Aorta (tissue), 5 donors: ENCODE results near the gene SLC30A7. TPM values are rescaled to one million over a fixed set of nuclear protein-coding genes. Genes with fewer than 3 reads are reported as not detected.
"Not testable (repeated sequence)": the region's sequence is repeated elsewhere in the genome, so short reads cannot be mapped to it uniquely, and the experiment has no call there.

Experiments used
- ATAC-seq: fragments of 200-7000 bp; cut with Tn5 transposase; one replicate; pipeline ENCODE4 v1.9.1; 2022; ENCODE audit warnings: moderate library complexity; ENCODE audit not compliant: low FRiP score
- DNase-seq, 2 donors: peaks; one replicate each; pipeline ENCODE4 v3.0.0-alpha.2; 2020
- H3K27ac ChIP-seq, 2 donors: one replicate each; pipeline ENCODE4 v1.5.1; 2013; ENCODE audit warnings: low read length in 2 of 2, mild to moderate bottlenecking in 2 of 2, moderate library complexity in 2 of 2, control low read depth in 1 of 2, inconsistent platforms in 1 of 2, low read depth in 1 of 2
- H3K27me3 ChIP-seq, 2 donors: one replicate each; pipeline ENCODE4 v1.6.1; 2013; ENCODE audit warnings: control low read depth in 1 of 2, low read length in 1 of 2, mild to moderate bottlenecking in 1 of 2, moderate library complexity in 1 of 2; ENCODE audit not compliant: insufficient read depth in 2 of 2, control insufficient read depth in 1 of 2
- H3K36me3 ChIP-seq, 2 donors: one replicate each; pipeline ENCODE4 v1.6.1; 2013; ENCODE audit warnings: control low read depth in 1 of 2, low read length in 1 of 2, mild to moderate bottlenecking in 1 of 2; ENCODE audit not compliant: insufficient read depth in 2 of 2, control insufficient read depth in 1 of 2
- H3K4me1 ChIP-seq, 2 donors: one replicate each; pipeline ENCODE4 v1.6.1; 2013; ENCODE audit warnings: low read length in 2 of 2, control low read depth in 1 of 2, mild to moderate bottlenecking in 1 of 2, moderate library complexity in 1 of 2; ENCODE audit not compliant: insufficient read depth in 2 of 2, control insufficient read depth in 1 of 2
- H3K4me3 ChIP-seq, 2 donors: one replicate each; pipeline ENCODE4 v1.5.1; 2013; ENCODE audit warnings: low read length in 2 of 2, control low read depth in 1 of 2, mild to moderate bottlenecking in 1 of 2
- H3K9me3 ChIP-seq: one replicate; pipeline ENCODE4 v1.6.1; 2013; ENCODE audit warnings: mild to moderate bottlenecking, low read length; ENCODE audit not compliant: control insufficient read depth
- WGBS, 2 donors: extraction: QIAGEN DNeasy Blood & Tissue Kit; methylation state at CpG; one replicate each; pipeline ENCODE4 v1.1.7; 2013; 5-methylcytosine and 5-hydroxymethylcytosine counted together
- intact Hi-C, 2 donors: fragments of 100-400 bp; cut with DNase I; formaldehyde crosslinking; loops; one replicate each; pipeline versions ENCODE4 v1.14.2 to v1.15.0; 2022
- long read RNA-seq, 2 donors: library from polyadenylated mRNA; unstranded; transcript quantifications; one replicate each; pipeline ENCODE4 v2.0.0, GENCODE V29; 2020 to 2021
- polyA plus RNA-seq, 2 donors: library from polyadenylated mRNA; stranded (reverse); fragments of 200-250 nt; gene quantifications; one replicate each; pipeline ENCODE4 v1.2.3, GENCODE V29; 2013
- total RNA-seq, 2 donors: library from RNA; stranded (reverse); fragmentation: NEBNext Ultra II Directional; extraction: Animal tissue kit (Norgen Biotek cat#: 25700); gene quantifications; one replicate each; pipeline ENCODE4 v1.2.1, GENCODE V29; 2021
- donor health status: healthy with polysubstance abuse.
- donor health status: Bipolar disorder and iron deficiency.
- donor health status: DM: no; HTN: no; CAD: no.
- donor health status: DM: no; HTN: no; CAD: no.
- donor health status: DM: yes; HTN: yes; CAD: no.

Gene SLC30A7
- total RNA-seq (10 to 100 TPM; 26.1 to 36.2 TPM), polyA plus RNA-seq (1 to 10 TPM; 2.1 to 5.3 TPM)
- long read RNA-seq, donor 1, full-length matches to known transcripts = 16 of 35 reads
- long read RNA-seq, donor 1, partial matches to known transcripts = 3 of 35 reads
- long read RNA-seq, donor 1, other reads (novel, unspliced or antisense) = 16 of 35 reads
- long read RNA-seq, donor 2, full-length matches to known transcripts = 3 of 16 reads
- long read RNA-seq, donor 2, partial matches to known transcripts = 1 of 16 reads
- long read RNA-seq, donor 2, other reads (novel, unspliced or antisense) = 12 of 16 reads

GRCh38 chr1:100895540-100896480 is at the start of gene SLC30A7:
TSS of gene SLC30A7 (plus strand) at chr1:100896090. CDS start at chr1:100896263, 173 bp downstream.
- ATAC-seq (peak; percentile 97), DNase-seq (peak; percentile 97 to 99)
- H3K27me3 ChIP-seq = no peaks in the 10 kb centered on the region
- H3K27ac ChIP-seq = peak within 1 kb of the TSS; percentile 50 to 81
- H3K36me3 ChIP-seq = no peaks in the 10 kb centered on the region
- H3K4me3 ChIP-seq = peak within 1 kb of the TSS; percentile 31 to 70
- H3K4me1 ChIP-seq = no peaks in the 10 kb centered on the region
- intact Hi-C loops = loop anchor here (5.0 to 10.0 kb wide), 3 partner anchors 544 to 761 kb away; partner anchors contain the start of genes CDC14A (in 1 of the 2), DBT (in 1 of the 2), SASS6 (in 1 of the 2) and TRMT13 (in 1 of the 2)
- 0 to 1% methylated on average over 61 to 62 of the region's 62 CpGs for WGBS, 2 donors
- H3K9me3 ChIP-seq = no peaks in the 10 kb centered on the region

- 6 to 9% methylated on average over 2 of the region's 2 CpGs for WGBS, 2 donors
- Histone ChIP-seq H3K27ac (no peak overlapping the region), H3K27me3 (no peaks in the 10 kb centered on the region), H3K4me1 (no peaks in the 10 kb centered on the region), H3K36me3 (no peaks in the 10 kb centered on the region), H3K4me3 (peak overlapping the region; percentile 30 to 54), H3K9me3 (no peaks in the 10 kb centered on the region)
- ATAC-seq = no peak
- intact Hi-C loops = no loop called here
- no peak for DNase-seq
Measured at GRCh38 chr1:100847361-100848082, 48.4 kb upstream of the SLC30A7 start.

- DNase-seq (no peak), ATAC-seq (no peak)
- H3K4me1 ChIP-seq = no peaks in the 10 kb centered on the region
- H3K9me3 ChIP-seq = no peaks in the 10 kb centered on the region
- 65 to 68% methylated on average over 5 of the region's 5 CpGs for WGBS, 2 donors
- H3K36me3 ChIP-seq = no peaks in the 10 kb centered on the region
- H3K4me3 ChIP-seq = no peak overlapping the region
- H3K27me3 ChIP-seq = no peaks in the 10 kb centered on the region
- intact Hi-C loops = no loop called here
- no peak overlapping the region for H3K27ac ChIP-seq
Measured at GRCh38 chr1:100851726-100852125, 44.2 kb upstream of the SLC30A7 start.

GRCh38 chr1:100852976-100853375 is 42.9 kb upstream of the SLC30A7 start:
- no peaks in the 10 kb centered on the region for H3K36me3 ChIP-seq
- H3K9me3 ChIP-seq = no peaks in the 10 kb centered on the region
- no peak overlapping the region for H3K4me3 ChIP-seq
- H3K27ac ChIP-seq = no peak overlapping the region
- DNase-seq (no peak), ATAC-seq (no peak)
- H3K4me1 ChIP-seq = no peaks in the 10 kb centered on the region
- intact Hi-C loops = no loop called here
- H3K27me3 ChIP-seq = no peaks in the 10 kb centered on the region
- 88 to 90% methylated on average over 3 of the region's 3 CpGs for WGBS, 2 donors

- ATAC-seq, H3K4me1 ChIP-seq, intact Hi-C loops, DNase-seq, H3K9me3 ChIP-seq, H3K4me3 ChIP-seq, H3K27ac ChIP-seq, H3K36me3 ChIP-seq, H3K27me3 ChIP-seq: not testable (repeated sequence)
Measured at GRCh38 chr1:100855116-100855515, 40.8 kb upstream of the SLC30A7 start.

GRCh38 chr1:100860397-100860991 is 35.4 kb upstream of the SLC30A7 start:
- WGBS, 2 donors = 59 to 67% methylated on average over 3 of the region's 3 CpGs
- H3K4me1 ChIP-seq = no peaks in the 10 kb centered on the region
- no peak for ATAC-seq
- no peaks in the 10 kb centered on the region for H3K9me3 ChIP-seq
- H3K4me3 ChIP-seq = no peak overlapping the region
- H3K27me3 ChIP-seq = no peaks in the 10 kb centered on the region
- no peaks in the 10 kb centered on the region for H3K36me3 ChIP-seq
- H3K27ac ChIP-seq = no peak overlapping the region
- no peak for DNase-seq
- intact Hi-C loops = loop anchor here in 1 of 2 donors (10.0 kb wide), 1 partner anchor 156 kb away; no protein-coding TSS in a partner anchor

- Histone ChIP-seq H3K27ac (no peak overlapping the region), H3K27me3 (no peaks in the 10 kb centered on the region), H3K4me3 (no peak overlapping the region), H3K4me1 (no peaks in the 10 kb centered on the region), H3K9me3 (no peaks in the 10 kb centered on the region), H3K36me3 (no peaks in the 10 kb centered on the region)
- ATAC-seq (peak; percentile 36), DNase-seq (no peak)
- intact Hi-C loops = loop anchor here in 1 of 2 donors (10.0 kb wide), 1 partner anchor 157 kb away; no protein-coding TSS in a partner anchor
- WGBS, 2 donors = 85 to 93% methylated on average over 1 of the region's 1 CpG
Measured at GRCh38 chr1:100861379-100861778, 34.5 kb upstream of the SLC30A7 start.

GRCh38 chr1:100862591-100862990 is 33.3 kb upstream of the SLC30A7 start:
- Histone ChIP-seq H3K27ac (no peak overlapping the region), H3K4me3 (no peak overlapping the region), H3K9me3 (no peaks in the 10 kb centered on the region), H3K36me3 (no peaks in the 10 kb centered on the region), H3K4me1 (no peaks in the 10 kb centered on the region), H3K27me3 (no peaks in the 10 kb centered on the region)
- WGBS, 2 donors = 90 to 95% methylated on average over 2 of the region's 2 CpGs
- no peak for DNase-seq
- ATAC-seq = no peak
- intact Hi-C loops = loop anchor here in 1 of 2 donors (10.0 kb wide), 1 partner anchor 158 kb away; no protein-coding TSS in a partner anchor
